ENCODE measurements around the gene CSRNP3. TPM values are rescaled to one million over a fixed set of nuclear protein-coding genes. Genes with fewer than 3 reads are reported as not detected.
A peak's percentile ranks its signal among the peaks of the same experiment; 100 is the strongest.

The CSRNP3 gene
- total RNA-seq (2014; rRNA removed; shearing (Covaris generic)), result not detected in 2 replicates

DNA sequence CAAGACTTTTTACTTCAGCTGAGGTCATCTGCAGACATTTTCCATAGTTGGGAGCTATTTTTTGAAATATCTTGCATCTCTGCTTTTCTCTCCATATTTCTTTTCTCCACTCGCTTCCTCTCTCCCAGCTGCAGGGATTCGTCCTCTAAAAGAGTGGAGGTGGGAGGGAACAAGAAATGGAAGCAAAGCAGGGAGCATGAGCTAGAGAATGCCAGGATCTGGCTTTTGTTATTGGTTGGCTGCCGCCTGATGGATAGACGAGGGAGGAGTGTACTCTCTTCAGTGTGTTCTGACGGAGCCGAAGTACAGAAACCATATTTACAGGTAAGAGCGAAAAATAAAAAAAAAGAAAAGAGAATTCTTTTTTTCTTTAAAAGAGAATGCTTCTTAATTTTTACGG lies at the start of gene CSRNP3:
TSS of gene CSRNP3 (plus strand) at position 282 of the 400 bp plus-strand sequence. CDS start 125,368 bp downstream, outside the sequence.
- peak; percentile 2 for DNase-seq (ENCODE audit: low read depth)

DNA sequence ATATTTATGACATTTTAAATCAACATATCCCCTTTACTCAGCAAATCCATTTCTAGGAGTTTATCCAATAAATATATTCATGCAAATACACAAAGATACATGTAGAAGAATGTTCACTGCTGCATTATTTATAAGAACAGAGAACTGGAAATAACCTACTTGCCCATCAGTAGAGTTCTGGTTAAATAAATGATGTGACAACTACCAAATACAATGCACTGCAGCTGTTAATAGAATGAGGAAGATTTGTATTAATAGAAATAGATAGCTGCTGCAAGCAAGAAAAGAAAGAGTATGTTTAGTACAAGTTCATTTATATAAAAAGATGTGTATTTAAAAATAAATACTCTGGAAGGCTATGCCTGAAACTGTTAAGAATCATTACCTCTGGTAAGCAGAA lies 49.3 kb upstream of the CSRNP3 start:
- DNase-seq (ENCODE audit: low read depth), result no peak

GRCh38 chr2:165423081-165423480 lies 46.4 kb upstream of the CSRNP3 start:
- no peak for DNase-seq (ENCODE audit: low read depth)

- no peak for DNase-seq (ENCODE audit: low read depth)
Measured at GRCh38 chr2:165425556-165425955, 43.9 kb upstream of the CSRNP3 start.

DNA sequence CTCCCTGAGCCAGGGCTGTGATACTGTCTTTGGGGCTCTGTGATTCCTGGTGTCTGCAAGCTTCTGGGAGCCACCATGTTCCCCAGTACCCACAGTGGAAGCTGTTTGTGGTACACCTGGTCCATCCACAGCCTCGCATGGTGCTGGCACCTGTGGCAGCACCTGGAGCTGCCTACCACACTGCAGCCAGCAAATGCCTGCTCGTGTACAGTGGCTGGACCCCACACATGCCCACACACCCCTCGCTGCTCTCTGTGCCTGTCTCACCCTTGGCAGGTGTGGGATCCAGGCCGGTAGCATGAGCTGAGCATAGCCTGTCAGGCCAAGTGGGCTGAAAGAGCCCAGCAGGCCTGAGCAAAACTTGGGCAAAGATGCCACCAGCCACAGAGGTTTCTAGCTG lies 41.8 kb upstream of the CSRNP3 start:
- no peak for DNase-seq (ENCODE audit: low read depth)

DNA sequence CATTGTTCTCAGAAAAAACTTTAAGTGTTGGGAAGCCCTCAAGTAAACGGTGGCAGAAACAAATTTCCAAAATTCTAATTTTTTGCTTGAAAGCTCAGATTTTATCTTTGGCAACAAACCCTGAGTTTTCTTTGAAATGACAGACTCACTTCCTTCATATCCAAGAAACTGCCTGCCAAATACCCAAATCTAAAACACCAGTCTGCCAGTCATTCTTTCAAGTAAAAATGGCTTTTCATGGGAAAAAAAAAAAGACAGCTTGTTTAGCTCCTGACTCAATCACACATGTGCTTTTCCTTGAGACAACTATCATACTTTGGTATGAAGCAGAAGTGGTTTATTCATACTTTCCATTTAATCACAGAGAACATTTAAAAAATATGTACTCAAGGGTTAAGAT lies 40.6 kb upstream of the CSRNP3 start:
- DNase-seq (ENCODE audit: low read depth), result no peak

- no peak for DNase-seq (ENCODE audit: low read depth)
Measured at GRCh38 chr2:165431014-165431413, 38.5 kb upstream of the CSRNP3 start.

- no peak for DNase-seq (ENCODE audit: low read depth)
Measured at GRCh38 chr2:165432234-165432966, 37.1 kb upstream of the CSRNP3 start.

DNA sequence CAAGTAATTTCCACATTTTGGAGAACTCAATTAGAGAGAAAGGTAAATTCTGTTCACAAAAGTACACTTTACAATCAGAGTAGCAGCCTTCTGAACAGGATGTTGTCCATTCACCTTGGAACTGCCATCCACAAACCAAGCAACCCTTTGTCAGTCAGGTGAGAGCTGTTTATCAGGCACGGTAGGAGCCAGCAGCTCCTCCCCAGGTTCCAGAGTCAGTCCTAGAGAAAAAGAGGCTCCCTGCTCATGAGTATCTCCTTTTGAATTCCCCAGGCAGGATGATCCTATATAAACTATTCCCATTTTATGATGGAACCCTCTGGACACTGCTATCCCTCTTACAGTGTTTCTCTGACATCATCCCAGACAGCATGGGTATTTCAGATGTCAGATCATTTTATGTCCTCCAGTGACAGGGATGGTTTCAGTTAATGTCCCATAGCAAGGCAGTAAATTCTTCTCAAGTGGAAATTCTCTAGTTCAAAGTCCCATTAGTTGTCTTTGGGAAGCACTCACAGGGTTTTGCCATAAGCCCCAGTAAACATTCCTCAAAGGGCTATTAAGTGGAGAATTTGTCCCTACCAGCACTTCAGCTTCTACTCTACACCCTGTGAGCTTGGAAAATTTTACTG lies 34.5 kb upstream of the CSRNP3 start:
- DNase-seq (ENCODE audit: low read depth), result no peak

- DNase-seq (ENCODE audit: low read depth), result no peak
Measured at GRCh38 chr2:165435611-165436010, 33.9 kb upstream of the CSRNP3 start.

GRCh38 chr2:165436559-165436958 lies 32.9 kb upstream of the CSRNP3 start:
- no peak for DNase-seq (ENCODE audit: low read depth)

DNA sequence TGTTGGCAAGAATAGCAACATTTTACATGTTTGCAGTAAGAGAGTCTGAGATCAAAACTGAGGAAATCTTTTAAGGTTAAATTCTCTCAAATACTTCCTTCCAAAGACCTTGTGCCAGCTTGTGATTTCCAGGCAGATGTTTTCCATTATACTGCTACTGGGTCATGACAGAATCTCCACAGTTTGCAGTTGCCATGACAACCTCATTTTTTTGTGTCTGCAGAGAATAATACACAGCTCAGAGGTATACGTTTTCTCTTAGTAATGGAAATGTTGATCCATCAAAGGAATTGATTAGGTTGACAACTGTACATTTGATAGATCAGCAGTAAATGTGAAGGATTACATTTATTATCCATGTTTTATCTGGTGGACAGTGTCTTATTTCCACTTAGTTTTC lies 29.1 kb upstream of the CSRNP3 start:
- peak; percentile 15 for DNase-seq (ENCODE audit: low read depth)

DNA sequence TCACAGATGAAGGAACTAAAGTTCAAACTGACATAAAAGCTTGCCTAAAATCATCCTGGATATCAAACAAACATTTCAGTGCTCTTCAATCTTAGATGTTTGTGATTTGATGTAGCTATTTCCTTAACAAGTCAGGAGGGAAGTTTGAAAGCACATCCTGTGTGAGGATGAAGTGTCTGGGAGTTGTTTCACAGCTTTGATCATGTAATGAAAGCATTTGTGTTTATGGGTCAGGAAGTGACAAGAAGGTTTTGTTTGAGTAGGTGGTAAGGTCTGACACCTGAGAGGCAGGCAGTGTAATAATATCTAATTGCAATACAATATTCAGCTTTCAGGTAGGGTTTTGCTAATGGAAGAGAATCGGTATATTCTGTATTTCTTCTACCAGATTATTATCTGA lies 26.0 kb upstream of the CSRNP3 start:
- DNase-seq (ENCODE audit: low read depth), result no peak

GRCh38 chr2:165448406-165448805 lies 21.1 kb upstream of the CSRNP3 start:
- DNase-seq (ENCODE audit: low read depth), result no peak

DNA sequence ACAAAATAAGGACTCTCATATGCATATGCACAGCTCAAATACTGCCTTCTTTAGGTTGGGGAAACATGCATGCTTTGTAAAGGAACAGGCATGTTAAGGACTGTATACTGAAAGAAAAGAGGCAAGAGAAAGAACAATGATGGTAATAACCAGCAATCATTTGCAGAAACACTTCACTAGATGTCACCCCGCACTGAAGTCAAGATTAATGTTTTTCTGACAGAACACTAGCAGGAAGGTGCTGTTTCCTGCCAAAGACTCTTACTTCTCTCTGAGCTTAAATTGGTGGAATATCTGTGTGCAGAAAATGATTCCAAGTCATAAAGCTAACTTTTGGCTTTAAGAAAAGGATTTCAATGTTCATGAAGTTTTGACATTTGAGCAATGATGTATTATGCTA lies 19.3 kb upstream of the CSRNP3 start:
- DNase-seq (ENCODE audit: low read depth), result no peak

GRCh38 chr2:165452327-165452726 lies 17.2 kb upstream of the CSRNP3 start:
- no peak for DNase-seq (ENCODE audit: low read depth)

DNA sequence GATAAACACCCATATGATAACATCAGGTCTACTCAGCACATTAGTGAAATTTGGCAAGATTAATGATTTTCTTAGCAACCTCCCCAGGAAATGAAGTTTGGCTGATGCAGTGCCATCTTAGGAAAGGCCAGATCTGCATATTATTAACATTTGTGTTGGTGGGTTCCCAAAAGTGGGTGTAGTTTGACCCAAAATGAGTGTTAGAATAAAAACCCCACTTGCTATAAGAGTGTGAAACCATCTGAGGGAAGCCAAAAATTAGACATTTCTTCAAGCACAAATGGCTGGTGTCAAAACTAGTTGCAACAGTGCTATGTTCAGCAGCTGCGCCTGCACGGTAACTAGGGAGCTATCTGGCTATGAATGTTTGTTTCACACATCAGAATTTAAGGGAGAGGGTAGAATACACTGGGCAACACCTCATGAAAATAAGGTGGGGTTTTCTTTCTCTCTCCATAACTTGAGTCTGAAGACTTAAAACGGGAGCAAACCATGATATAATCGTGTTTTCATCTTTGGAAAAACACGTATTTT lies 15.9 kb upstream of the CSRNP3 start:
- no peak for DNase-seq (ENCODE audit: low read depth)

DNA sequence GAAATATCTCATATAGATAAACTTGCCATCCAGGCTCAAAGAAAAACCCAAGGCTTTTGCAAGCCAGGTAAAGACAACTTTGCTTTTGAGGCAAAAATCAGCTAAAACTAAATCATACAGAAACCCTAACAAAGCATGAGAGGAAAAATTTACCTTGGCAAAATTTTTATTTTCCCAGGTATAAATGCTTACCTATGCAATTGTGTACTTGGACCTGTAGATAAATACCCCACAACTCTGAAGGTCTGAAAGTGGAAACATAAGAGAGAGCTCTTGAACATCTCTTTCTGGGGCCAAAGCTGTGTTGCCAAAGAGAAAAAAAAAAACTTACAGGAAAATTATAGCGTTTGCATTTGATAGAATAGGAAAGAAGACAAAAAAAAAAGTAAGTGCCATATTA lies 14.6 kb upstream of the CSRNP3 start:
- no peak for DNase-seq (ENCODE audit: low read depth)

- no peak for DNase-seq (ENCODE audit: low read depth)
Measured at GRCh38 chr2:165456027-165456426, 13.5 kb upstream of the CSRNP3 start.

DNA sequence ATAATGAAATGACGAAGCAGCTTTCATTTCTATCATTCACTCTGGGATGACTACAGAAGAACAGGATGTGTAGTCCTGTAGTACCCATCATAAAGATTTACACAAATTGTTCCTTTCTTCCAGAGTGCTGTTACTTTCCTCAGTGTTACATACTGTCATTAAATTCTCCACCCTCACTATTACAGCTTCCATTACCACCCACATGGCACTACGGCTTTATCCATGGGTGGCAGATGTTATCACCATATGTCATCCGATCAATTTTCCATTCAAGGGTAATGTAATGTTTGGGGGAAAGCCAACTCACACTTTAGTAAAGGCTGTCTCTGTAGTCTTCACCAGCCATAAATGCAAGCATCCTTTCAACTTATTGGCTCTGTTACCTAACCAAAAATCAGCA lies 7.1 kb upstream of the CSRNP3 start:
- DNase-seq (ENCODE audit: low read depth), result no peak

DNA sequence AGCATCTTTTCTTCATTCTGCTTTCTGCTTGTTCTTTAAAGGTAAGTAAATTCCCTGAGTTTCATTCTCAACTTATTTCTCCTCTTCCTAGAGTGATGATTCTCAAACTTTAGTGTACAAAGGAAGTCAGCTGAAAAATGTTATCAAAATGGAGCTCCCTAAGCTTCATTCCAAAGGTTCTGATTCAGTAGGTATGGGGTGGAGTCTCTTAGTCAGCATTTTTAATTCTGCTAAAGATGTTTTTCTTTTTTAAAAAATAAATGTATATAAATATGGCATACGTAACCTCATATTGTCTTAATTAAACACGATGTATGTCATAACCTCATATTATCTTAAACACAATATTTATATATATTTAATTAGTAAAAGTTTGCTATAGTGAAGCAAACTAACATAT lies 3.1 kb upstream of the CSRNP3 start:
- DNase-seq (ENCODE audit: low read depth), result no peak

DNA sequence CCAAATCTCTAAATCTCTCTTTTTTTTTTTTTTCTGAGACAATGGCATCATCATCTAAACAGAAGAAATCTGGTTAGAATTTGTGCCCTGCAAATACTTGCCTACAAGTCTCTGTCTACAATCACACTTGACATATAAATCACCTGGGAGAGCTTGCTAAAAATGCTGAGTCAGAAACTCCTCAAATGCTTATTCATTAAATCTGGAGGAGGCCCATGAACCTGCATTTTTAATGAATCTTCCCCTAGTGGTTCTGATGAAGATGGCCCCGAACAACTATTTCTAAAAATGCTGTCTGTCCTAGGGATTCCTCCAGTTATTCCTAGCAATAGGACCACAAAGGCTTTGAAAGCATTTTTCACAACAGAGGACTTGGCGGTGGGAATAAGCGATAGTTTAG lies 1.6 kb upstream of the CSRNP3 start:
- DNase-seq (ENCODE audit: low read depth), result no peak

- no peak for DNase-seq (ENCODE audit: low read depth)
Measured at GRCh38 chr2:165470361-165470760, 863 bp downstream of the CSRNP3 start.
